SK-N-SH (cell line): ENCODE data around the gene BAIAP2. TPM values are rescaled to one million over a fixed set of nuclear protein-coding genes. Genes with fewer than 3 reads are reported as not detected.

Source experiments
- CTCF ChIA-PET: fragments of 300-600, 350-600 bp; formaldehyde crosslinking; extraction: SDS; loops from one replicate; lab custom pipeline; 2021; lab: Yijun Ruan, JAX
- POLR2A ChIA-PET: fragments of 350-600 bp; sonication (Branson Sonifier 250); formaldehyde crosslinking; extraction: SDS; loops from one replicate; lab custom pipeline; 2020; ENCODE audit warnings: antibody characterized with exemption, inconsistent platforms; lab: Yijun Ruan, JAX
- DNase-seq: peaks from one replicate; pipeline ENCODE4 v3.0.0; 2012
- H2AFZ ChIP-seq: fragments of 200-600 bp; sonication (generic); 2 replicates; pipeline ENCODE4 v1.8.1; 2016; ENCODE audit warnings: antibody characterized with exemption, mild to moderate bottlenecking, low read depth
- H3F3A ChIP-seq: fragments of 200-600 bp; sonication (generic); replicated peaks from 2 replicates; pipeline ENCODE3; 2016; ENCODE audit warnings: antibody characterized with exemption, mild to moderate bottlenecking; ENCODE audit not compliant: insufficient read depth
- H3K27ac ChIP-seq, 2 experiments: fragments of 200-500 bp in 1 of 2; fragments of 200-600 bp in 1 of 2; sonication (Bioruptor generic) in 1 of 2; sonication (generic), shearing (Covaris generic) in 1 of 2; 2 replicates each; pipeline versions ENCODE4 v1.5.1 to v1.6.1; 2014 to 2016; ENCODE audit warnings: low read depth in 2 of 2, inconsistent platforms in 1 of 2, low read length in 1 of 2, mild to moderate bottlenecking in 1 of 2, mixed read lengths in 1 of 2
- H3K27me3 ChIP-seq: fragments of 200-600 bp; sonication (generic), shearing (Covaris generic); 2 replicates; pipeline ENCODE4 v1.6.1; 2016; ENCODE audit warnings: mixed run types; ENCODE audit not compliant: insufficient read depth
- H3K36me3 ChIP-seq, 2 experiments: fragments of 200-500 bp in 1 of 2; fragments of 200-600 bp in 1 of 2; sonication (Bioruptor generic) in 1 of 2; sonication (generic) in 1 of 2; replicated peaks in 1 of 2; 2 replicates each; pipeline versions ENCODE3 to v1.5.1; 2014 to 2016; ENCODE audit warnings: low read length in 1 of 2, mild to moderate bottlenecking in 1 of 2; ENCODE audit not compliant: insufficient read depth in 2 of 2, control insufficient read depth in 1 of 2
- H3K4me1 ChIP-seq, 2 experiments: fragments of 200-500 bp in 1 of 2; fragments of 200-600 bp in 1 of 2; sonication (Bioruptor generic) in 1 of 2; sonication (generic), shearing (Covaris generic) in 1 of 2; 2 replicates each; pipeline versions ENCODE4 v1.5.1 to v1.6.1; 2014 to 2016; ENCODE audit warnings: low read depth in 1 of 2, low read length in 1 of 2, mixed run types in 1 of 2; ENCODE audit not compliant: insufficient read depth in 2 of 2, control insufficient read depth in 1 of 2
- H3K4me2 ChIP-seq: fragments of 200-600 bp; sonication (generic), shearing (Covaris generic); 2 replicates; pipeline ENCODE4 v1.6.1; 2017; ENCODE audit warnings: mixed run types
- H3K4me3 ChIP-seq, 2 experiments: fragments of 200-500 bp in 1 of 2; fragments of 200-600 bp in 1 of 2; sonication (Bioruptor generic) in 1 of 2; sonication (generic), shearing (Covaris generic) in 1 of 2; 2 replicates each; pipeline versions ENCODE4 v1.5.1 to v1.8.1; 2014 to 2016; ENCODE audit warnings: low read depth in 2 of 2, inconsistent platforms in 1 of 2, low read length in 1 of 2, mild to moderate bottlenecking in 1 of 2, mixed read lengths in 1 of 2, moderate library complexity in 1 of 2
- H3K79me2 ChIP-seq: fragments of 200-600 bp; sonication (generic); 2 replicates; pipeline ENCODE4 v1.8.1; 2017; ENCODE audit warnings: mild to moderate bottlenecking; ENCODE audit not compliant: insufficient read depth
- H3K9ac ChIP-seq: fragments of 200-600 bp; sonication (generic); 2 replicates; pipeline ENCODE4 v1.6.1; 2017; ENCODE audit warnings: mixed run types
- H3K9me2 ChIP-seq: fragments of 200-600 bp; sonication (generic); 2 replicates; pipeline ENCODE4 v1.6.1; 2017; ENCODE audit warnings: mixed run types
- H3K9me3 ChIP-seq: fragments of 200-600 bp; sonication (generic); 2 replicates; pipeline ENCODE4 v1.6.1; 2017; ENCODE audit warnings: mixed run types, mild to moderate bottlenecking, moderate library complexity
- H4K20me1 ChIP-seq: fragments of 200-600 bp; sonication (generic); 2 replicates; pipeline ENCODE4 v1.6.1; 2017; ENCODE audit warnings: mild to moderate bottlenecking, mixed run types; ENCODE audit not compliant: insufficient read depth
- CHD2 ChIP-seq: fragments of 150-350 bp; IDR thresholded peaks from 2 replicates; pipeline ENCODE4 v1.6.1; 2018; ENCODE audit warnings: low read length; ENCODE audit not compliant: partially characterized antibody
- FOXJ3 ChIP-seq: sonication (generic); formaldehyde crosslinking; IDR thresholded peaks from 2 replicates; pipeline ENCODE4 v1.5.1; 2020; ENCODE audit warnings: mild to moderate bottlenecking, missing genetic modification reagents
- JUND ChIP-seq: IDR thresholded peaks from 2 replicates; pipeline ENCODE4 v1.4.0; 2012
- MAX ChIP-seq: IDR thresholded peaks from 2 replicates; pipeline ENCODE4 v1.4.0; 2012; ENCODE audit warnings: low read depth
- MXI1 ChIP-seq: IDR thresholded peaks from 2 replicates; pipeline ENCODE4 v1.6.1; 2012; ENCODE audit warnings: mild to moderate bottlenecking, low read depth, low read length, improper control_type of control experiment
- NRF1 ChIP-seq: IDR thresholded peaks from 2 replicates; pipeline ENCODE4 v1.6.1; 2012; ENCODE audit warnings: low read depth, mild to moderate bottlenecking, low read length
- POLR2AphosphoS5 ChIP-seq: IDR thresholded peaks from 2 replicates; pipeline ENCODE4 v1.6.1; 2012; ENCODE audit warnings: low read depth, low read length
- RCOR1 ChIP-seq: fragments of 150-350 bp; IDR thresholded peaks from 2 replicates; pipeline ENCODE4 v1.6.1; 2017; ENCODE audit warnings: antibody characterized with exemption, low read length
- REST ChIP-seq: IDR thresholded peaks from 2 replicates; pipeline ENCODE4 v1.6.1; 2012; ENCODE audit warnings: mild to moderate bottlenecking, low read depth, low read length, moderate library complexity
- RXRA ChIP-seq: IDR thresholded peaks from 2 replicates; pipeline ENCODE4 v1.4.0; 2012; ENCODE audit warnings: low read depth, mild to moderate bottlenecking, borderline replicate concordance
- SIN3A ChIP-seq: IDR thresholded peaks from 2 replicates; pipeline ENCODE4 v1.6.1; 2012; ENCODE audit warnings: low read depth, mild to moderate bottlenecking, low read length, moderate library complexity, borderline replicate concordance
- SMC3 ChIP-seq: IDR thresholded peaks from 2 replicates; pipeline ENCODE4 v1.6.1; 2012; ENCODE audit warnings: low read depth, low read length, improper control_type of control experiment
- TAF1 ChIP-seq: IDR thresholded peaks from 2 replicates; pipeline ENCODE4 v1.6.1; 2012; ENCODE audit warnings: low read depth, mild to moderate bottlenecking, low read length, moderate library complexity, borderline replicate concordance
- TCF12 ChIP-seq: IDR thresholded peaks from 2 replicates; pipeline ENCODE4 v1.4.0; 2012
- USF1 ChIP-seq: IDR thresholded peaks from 2 replicates; pipeline ENCODE4 v1.4.0; 2012; ENCODE audit warnings: low read depth, borderline replicate concordance
- WGBS: methylation state at CpG from one replicate; pipeline ENCODE4 v1.1.6; 2017; ENCODE audit warnings: low lambda C conversion rate; 5-methylcytosine and 5-hydroxymethylcytosine counted together
- polyA plus RNA-seq, 3 experiments: library from polyadenylated mRNA; depleted of rRNA; stranded (reverse); fragments of >200 nt; gene quantifications; 2 replicates each; pipeline ENCODE4 v1.2.3, GENCODE V29; 2012
- TF ChIP-seq, protein P1 (sequence below): fragments of 150-350 bp; IDR thresholded peaks from 2 replicates; pipeline ENCODE4 v1.6.1; 2017; ENCODE audit warnings: antibody characterized with exemption, low read length, low read depth, borderline replicate concordance
- TF ChIP-seq, protein P2 (sequence below): IDR thresholded peaks from 2 replicates; pipeline ENCODE4; 2012
- TF ChIP-seq, protein P3 (sequence below): IDR thresholded peaks from 2 replicates; pipeline ENCODE4 v1.4.0; 2012; ENCODE audit warnings: low read depth, borderline replicate concordance

The BAIAP2 gene
- polyA plus RNA-seq, 1 of the 3 experiments (the other 2 are of a cell fraction), result 19.8 TPM

GRCh38 chr17:81138500-81138899 is 103.5 kb downstream of the BAIAP2 start:
- Histone ChIP-seq H3K27ac (no peak overlapping the region), H3K9ac (no peak overlapping the region), H3K4me3 (no peak overlapping the region), H3K36me3 (no peaks in the 10 kb centered on the region), H3K27me3 (no peaks in the 10 kb centered on the region), H2AFZ (no peak overlapping the region), H3K79me2 (no peaks in the 10 kb centered on the region), H3K4me1 (peaks cover 0 to 7% of the 10 kb centered on the region in 2 experiments; a peak in 1 of 4 replicates), H3F3A (peaks cover 12% of the 10 kb centered on the region), H3K4me2 (no peak overlapping the region), H3K9me2 (no peaks in the 10 kb centered on the region), H3K9me3 (no peaks in the 10 kb centered on the region), H4K20me1 (no peaks in the 10 kb centered on the region)
- ChIA-PET POLR2A (no interaction called here), CTCF (interaction anchor here (8.8 kb wide), 1 partner anchor 101 kb away, joined by 133 read pairs; the partner anchor contains the start of genes NDUFAF8 and TEPSIN)
- TF ChIP-seq JUND, result no peak
- TF ChIP-seq SMC3, result no peak
- no peak for TF ChIP-seq SIN3A
- 90% methylated on average over 25 of the region's 25 CpGs for WGBS
- DNase-seq, result no peak

DNA sequence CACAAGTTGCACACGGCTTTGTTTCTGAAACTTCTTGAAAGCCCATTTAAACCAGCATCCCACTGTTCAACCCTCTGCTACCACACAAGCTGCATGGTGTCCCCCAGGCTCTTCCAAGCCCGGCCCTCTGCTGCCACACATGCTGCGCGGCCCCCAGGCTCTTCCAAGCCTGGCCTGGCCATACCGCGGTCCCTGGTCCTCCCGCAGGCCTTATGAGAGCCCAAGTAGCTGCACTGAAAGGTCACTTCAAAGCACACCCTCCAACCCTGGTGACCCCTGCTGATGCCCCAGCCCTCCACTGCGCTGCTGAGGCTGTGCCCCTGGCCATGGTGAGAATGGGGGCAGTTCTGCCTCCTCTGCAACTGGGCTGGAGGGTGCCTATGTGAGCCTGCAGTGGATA is 104.5 kb downstream of the BAIAP2 start:
- Histone ChIP-seq H3K4me3 (no peak overlapping the region), H3K27me3 (no peaks in the 10 kb centered on the region), H3K79me2 (no peaks in the 10 kb centered on the region), H3K27ac (no peak overlapping the region), H4K20me1 (no peaks in the 10 kb centered on the region), H2AFZ (no peak overlapping the region), H3K9ac (no peak overlapping the region), H3K9me3 (no peaks in the 10 kb centered on the region), H3K9me2 (no peaks in the 10 kb centered on the region), H3K36me3 (no peaks in the 10 kb centered on the region), H3K4me2 (no peak overlapping the region), H3F3A (peaks cover 12% of the 10 kb centered on the region), H3K4me1 (peaks cover 0 to 7% of the 10 kb centered on the region in 2 experiments; a peak in 1 of 4 replicates)
- no peak for DNase-seq
- ChIA-PET CTCF (interaction anchor here (1.1 to 8.8 kb wide), 3 partner anchors 19 to 100 kb away, joined by 3 to 147 read pairs (median 133); partner anchors contain the start of genes NDUFAF8 and TEPSIN), POLR2A (no interaction called here)
- 78% methylated on average over 8 of the region's 8 CpGs for WGBS
- TF ChIP-seq MAX (no peak), FOXJ3 (no peak), REST (no peak), CHD2 (no peak), SMC3 (no peak), MXI1 (no peak), USF1 (no peak), TAF1 (no peak), NRF1 (no peak), POLR2AphosphoS5 (no peak), RCOR1 (no peak), RXRA (no peak), TCF12 (no peak)
- TF ChIP-seq, protein P1, sequence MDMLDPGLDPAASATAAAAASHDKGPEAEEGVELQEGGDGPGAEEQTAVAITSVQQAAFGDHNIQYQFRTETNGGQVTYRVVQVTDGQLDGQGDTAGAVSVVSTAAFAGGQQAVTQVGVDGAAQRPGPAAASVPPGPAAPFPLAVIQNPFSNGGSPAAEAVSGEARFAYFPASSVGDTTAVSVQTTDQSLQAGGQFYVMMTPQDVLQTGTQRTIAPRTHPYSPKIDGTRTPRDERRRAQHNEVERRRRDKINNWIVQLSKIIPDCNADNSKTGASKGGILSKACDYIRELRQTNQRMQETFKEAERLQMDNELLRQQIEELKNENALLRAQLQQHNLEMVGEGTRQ, result no peak
- TF ChIP-seq, protein P2, sequence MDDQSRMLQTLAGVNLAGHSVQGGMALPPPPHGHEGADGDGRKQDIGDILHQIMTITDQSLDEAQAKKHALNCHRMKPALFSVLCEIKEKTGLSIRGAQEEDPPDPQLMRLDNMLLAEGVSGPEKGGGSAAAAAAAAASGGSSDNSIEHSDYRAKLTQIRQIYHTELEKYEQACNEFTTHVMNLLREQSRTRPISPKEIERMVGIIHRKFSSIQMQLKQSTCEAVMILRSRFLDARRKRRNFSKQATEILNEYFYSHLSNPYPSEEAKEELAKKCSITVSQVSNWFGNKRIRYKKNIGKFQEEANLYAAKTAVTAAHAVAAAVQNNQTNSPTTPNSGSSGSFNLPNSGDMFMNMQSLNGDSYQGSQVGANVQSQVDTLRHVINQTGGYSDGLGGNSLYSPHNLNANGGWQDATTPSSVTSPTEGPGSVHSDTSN, result no peak
- TF ChIP-seq, protein P3, sequence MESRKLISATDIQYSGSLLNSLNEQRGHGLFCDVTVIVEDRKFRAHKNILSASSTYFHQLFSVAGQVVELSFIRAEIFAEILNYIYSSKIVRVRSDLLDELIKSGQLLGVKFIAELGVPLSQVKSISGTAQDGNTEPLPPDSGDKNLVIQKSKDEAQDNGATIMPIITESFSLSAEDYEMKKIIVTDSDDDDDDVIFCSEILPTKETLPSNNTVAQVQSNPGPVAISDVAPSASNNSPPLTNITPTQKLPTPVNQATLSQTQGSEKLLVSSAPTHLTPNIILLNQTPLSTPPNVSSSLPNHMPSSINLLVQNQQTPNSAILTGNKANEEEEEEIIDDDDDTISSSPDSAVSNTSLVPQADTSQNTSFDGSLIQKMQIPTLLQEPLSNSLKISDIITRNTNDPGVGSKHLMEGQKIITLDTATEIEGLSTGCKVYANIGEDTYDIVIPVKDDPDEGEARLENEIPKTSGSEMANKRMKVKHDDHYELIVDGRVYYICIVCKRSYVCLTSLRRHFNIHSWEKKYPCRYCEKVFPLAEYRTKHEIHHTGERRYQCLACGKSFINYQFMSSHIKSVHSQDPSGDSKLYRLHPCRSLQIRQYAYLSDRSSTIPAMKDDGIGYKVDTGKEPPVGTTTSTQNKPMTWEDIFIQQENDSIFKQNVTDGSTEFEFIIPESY, result no peak
